ENCODE measurements around the gene DNAL4.
A peak's percentile ranks its signal among the peaks of the same experiment; 100 is the strongest.

DNAL4 gene

DNA sequence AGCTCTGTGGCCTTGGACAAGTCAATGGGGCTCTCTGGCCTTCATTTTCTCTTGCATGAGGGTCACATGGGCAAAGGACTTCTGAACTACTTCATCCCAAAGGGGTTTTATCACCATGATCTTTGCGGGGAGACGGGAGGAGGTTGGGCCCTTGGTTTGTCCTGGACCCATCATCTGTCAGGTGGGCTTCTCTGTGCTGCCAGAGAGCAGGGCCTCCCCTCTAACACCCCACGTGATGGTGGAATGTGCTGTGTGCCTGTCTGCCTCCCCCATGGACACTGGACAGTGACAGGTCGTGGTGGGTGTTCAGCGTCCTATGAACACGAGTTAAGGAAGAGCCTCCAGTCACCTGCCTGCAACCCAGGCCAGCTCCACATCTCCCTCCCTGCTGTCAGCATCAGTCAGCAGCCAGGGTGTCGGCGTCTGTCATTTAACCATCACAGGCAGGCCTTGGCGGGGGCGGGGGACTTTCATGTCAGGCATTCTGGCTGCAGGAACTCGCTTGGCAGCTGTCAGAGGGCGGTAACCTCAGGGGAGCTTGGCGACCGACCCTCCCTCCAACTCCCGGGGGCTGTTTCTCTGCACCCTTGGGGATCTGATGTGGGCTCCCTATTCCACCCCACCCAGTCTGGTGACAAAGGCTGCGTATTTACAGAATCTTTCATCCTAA, 35.5 kb downstream of the DNAL4 start:
- no peak for DNase-seq (ENCODE audit: low read depth)

DNA sequence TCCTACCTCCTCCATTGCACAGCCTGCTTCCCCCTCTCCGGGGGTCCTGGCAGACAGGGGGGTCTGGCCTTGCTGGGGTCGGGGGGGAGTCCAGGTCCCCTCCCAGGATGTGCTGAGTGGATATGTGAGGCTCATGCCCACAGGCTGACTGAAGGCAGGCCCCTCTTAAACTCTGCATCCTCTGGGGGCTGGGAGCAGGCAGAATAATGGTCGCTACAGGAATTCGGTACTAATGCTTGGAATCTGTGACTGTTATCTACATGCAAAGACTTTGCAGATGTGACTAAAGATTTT, 36.5 kb downstream of the DNAL4 start:
- DNase-seq (ENCODE audit: low read depth) = no peak

DNA sequence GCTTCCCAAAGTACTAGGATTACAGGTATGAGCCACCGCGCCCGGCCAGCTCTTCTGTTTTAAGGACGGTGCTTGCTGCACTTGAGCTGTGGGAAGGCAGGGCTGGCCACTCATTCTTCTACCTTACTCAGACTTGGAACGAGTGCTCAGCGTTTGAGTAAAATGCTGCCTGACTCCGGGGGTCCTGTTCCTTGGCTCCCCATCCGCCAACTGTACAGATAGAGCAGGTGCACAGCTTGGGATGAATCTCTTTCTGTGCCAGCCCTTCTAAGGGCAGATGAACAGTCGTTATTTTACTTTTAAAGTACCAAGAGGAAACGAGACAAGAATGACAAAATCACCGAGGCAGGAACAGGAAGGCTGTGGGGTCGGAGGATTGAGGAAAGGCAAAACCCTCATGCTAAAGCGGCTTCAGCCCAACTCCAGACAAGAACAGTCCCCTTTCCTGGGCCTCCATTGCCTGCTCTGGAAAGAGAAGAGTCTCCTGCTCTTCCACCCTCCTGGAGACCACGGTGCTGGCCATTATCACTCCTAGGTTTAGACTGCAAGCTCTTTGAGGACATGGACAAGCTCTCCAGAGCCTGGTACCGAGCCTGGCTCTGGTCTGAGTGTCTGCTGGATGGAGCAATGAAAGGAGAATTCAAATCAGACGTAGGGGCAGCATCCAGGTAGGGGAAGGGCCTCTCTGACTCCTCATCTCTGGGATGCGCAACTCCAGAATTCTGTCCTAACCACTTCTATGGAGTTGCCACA, 37.1 kb downstream of the DNAL4 start:
- no peak for DNase-seq (ENCODE audit: low read depth)

DNA sequence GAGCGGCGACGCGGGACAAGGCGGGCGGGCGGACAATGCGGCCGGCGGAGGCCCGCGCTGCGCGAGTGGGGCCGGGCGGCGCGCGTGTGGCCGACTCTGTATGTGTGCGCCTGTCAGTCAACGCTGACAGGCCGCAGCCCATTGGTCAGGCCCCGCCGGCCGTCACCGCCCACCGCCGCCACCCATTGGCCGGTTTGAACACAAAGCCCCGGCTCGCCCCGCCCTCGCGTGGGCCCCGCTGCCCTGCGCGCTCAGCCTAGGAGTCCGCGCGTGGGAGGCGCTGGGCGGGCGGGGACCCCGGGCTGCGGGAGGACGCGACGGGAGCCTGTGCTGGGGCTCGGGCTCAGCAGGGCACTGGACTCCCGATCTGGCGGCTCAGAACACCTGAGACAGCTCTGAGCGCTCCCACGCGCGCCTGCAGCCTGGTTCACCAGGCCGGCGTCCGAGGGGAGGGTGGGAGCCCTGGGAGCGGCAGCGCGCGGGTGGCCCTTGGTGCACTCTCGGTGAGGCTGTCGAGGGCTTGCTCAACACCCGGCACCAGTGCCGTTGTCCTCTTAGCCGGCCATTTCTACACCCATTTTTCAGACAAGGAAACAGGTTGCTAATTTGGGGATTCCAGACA, 37.9 kb downstream of the DNAL4 start, which contains the start of gene SUN2:
Gene SUN2 (minus strand): TSS at position 88 of the 622 bp plus-strand sequence. CDS start 3,370 bp downstream, outside the sequence.
- DNase-seq (ENCODE audit: low read depth) = peak; percentile 83

DNA sequence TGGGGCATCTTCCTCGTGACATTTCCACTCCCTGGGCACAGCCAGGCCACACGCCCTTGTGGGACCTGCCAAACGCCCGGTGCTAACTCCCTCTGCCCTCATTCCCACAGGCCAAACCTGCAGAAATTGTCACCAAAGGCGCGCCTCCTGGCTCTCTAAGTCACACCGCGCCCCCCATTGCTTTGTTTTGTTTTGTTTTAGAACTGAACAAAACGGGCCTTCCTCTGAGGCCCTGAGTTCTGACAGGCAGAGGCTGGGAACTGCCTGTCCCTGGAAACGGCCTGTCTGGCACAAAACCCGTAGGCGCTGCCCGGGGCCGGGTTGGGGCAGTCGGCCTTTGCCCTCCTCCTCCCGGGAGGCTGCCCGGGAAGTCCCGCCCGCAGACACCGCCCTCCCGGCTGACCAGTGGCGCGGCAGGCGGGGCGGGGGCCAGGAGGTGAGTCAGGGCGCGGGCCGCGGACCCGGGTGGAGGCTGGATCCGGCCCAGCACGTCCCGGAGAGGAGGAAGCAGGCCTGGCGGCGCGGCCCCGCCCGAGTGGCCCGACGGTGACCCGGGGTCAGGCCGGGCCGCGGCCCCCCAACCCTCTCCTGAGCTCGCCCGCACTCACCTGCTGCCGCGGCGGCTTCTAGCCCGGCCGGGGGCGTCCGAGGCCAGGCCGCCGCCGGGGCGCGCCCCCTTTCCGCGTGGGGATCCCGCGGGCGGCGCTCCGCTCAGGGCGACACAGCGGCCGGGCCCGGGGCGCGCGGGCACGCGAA, 38.6 kb downstream of the DNAL4 start:
- peak; percentile 69 for DNase-seq (ENCODE audit: low read depth)

DNA sequence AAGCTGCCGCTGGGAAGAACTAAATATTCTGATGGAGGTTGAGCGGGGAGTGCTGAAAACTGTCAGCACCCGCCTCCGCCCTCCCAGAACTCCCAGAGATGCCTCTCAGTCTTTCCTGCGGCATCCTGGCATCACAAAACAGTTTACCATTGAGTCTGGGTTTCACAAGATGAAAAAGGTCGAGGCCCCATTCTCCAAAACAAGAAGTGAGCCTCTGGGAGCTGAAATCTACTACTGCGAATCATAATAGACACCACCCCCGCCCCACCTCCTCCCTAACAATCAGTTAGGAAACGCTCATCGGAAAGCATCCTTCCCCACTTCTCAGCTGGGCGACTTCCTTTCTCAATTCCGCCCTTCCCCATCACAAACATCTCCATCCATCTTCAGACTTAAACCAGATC, 39.2 kb downstream of the DNAL4 start:
- peak; percentile 31 for DNase-seq (ENCODE audit: low read depth)

DNA sequence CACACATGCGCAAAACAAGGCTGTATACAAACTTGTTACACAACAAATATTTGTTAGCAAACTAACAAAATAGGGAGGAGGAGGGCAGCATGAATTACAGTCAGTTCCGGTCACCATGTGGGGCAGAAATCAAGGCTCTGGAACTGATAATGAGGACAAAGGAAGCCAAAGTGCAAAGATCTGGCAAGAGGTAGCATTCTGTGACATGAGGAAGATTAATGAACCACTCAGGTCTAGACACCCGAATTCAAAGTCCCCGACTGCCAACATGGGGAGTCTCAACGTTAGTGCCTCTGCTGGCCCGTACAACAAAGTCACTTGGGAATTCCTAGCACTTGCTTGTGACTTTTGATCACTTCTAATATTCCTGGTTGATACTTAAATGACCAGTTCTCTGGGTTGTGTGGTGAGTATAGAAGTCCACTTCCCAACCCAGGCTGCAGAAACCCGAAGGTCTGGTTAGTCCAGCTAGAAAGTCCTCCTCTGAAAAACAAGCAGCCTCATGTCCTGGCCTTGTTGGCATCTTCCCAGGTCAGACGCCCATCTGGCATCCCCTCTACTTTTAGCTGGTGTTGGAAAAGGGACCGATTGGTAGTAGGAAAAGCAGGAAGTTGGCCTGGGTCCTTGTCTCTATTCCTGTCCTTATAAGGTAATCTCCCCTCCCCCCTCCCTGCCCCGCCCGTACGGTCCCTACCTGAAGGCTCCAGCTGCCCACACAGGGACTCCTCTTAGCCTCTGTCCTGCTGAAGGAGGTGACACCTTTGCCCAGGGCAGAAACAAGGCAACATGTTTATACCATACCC, 39.8 kb downstream of the DNAL4 start:
- no peak for DNase-seq (ENCODE audit: low read depth)

DNA sequence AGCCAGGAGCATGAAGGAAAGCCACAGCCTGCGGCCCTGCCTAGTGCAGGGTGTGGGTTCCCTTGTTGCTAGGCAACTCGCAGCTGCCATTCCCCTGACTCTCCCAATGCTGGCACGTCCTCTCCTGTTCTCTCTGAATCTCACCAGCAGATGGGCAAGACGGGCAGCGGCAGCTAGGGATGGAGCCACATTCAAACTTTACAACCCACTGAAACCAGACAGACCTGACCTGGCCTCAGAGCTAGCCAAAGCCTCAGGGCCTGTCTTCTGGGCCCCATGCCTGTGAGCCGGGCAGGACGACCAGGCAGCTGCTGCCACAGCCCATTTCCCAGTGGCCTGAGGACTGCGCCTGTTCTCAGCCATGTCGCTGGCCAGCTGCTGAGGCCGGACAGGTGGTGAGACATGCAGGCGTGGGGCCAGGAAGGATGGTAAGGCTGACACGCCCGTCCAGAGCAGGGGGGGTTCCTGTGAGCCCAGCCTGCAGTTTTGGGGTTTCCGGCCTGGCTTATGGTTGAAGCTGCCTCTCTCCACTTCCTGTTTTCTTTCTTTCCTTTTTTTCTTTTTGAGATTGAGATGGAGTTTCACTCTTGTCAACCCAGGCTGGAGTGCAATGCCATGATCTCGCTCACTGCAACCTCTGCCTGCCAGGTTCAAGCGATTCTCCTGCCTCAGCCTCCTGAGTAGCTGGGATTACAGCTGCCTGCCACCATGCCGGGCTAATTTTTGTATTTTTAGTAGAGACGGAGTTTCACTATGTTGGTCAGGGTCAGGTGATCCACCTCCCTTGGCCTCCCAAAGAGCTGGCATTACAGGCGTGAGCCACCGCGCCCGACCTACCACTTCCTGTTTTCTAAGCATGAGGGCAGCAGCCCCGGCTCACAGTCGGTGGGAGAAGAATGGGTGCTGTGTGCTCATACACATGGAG, 42.3 kb downstream of the DNAL4 start:
- no peak for DNase-seq (ENCODE audit: low read depth)

DNA sequence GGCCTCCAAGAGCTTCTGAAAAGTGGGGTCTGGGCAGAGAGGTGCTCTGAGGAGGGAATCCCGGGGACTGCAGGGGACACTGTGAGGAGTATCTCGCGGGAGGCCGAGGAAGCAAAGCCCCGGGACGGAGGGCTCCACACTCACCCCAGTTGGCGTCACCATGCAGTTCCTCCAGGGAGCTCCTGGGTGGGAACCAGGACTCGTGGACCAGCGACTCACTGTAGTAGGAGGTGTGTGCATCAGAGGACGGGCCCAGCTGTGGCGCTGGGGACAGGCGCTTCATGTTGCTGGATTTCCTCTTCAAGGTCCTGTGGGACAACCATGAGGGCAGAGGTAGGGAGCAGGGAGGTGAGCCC, 42.9 kb downstream of the DNAL4 start:
- no peak for DNase-seq (ENCODE audit: low read depth)

DNA sequence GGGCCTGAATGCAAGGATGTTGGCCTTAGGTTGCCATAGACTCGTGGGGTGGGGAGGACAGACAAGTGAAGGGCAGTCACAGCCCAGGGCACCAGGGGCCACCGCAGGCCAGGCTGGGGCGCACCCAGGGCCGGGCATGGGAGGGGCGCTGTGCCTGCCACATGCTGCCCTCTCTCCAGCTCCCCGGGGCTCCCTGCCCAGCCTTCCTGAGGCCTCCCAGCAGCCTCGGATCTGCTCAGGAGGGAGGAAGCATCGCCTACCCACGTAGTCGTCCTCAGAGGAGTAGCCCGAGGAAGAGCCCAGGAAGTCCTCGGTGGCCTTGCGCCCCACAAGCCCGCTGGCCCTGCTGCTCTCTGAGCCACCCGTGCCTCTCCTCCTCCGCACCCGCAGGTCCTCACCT, 43.3 kb downstream of the DNAL4 start:
- DNase-seq (ENCODE audit: low read depth) = no peak

DNA sequence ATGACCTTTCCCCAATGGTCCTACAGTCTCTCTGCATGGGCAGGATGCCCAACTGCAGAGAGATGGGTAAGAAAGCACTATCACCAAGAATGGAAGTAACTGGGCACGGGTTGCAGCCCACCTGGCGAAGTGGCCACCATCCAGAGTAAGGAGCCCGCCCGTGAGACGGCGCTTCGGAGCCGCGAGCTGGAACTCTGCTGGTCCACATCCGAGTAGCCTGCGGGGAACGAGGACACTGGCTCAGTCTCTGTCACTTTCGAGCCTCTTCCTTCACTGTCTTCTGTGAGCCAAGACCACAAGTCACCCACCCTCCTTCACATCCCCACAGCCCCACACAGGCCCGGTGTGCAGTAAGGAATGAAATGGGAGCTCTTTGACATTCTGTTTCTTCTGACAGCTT, 43.8 kb downstream of the DNAL4 start:
- no peak for DNase-seq (ENCODE audit: low read depth)

DNA sequence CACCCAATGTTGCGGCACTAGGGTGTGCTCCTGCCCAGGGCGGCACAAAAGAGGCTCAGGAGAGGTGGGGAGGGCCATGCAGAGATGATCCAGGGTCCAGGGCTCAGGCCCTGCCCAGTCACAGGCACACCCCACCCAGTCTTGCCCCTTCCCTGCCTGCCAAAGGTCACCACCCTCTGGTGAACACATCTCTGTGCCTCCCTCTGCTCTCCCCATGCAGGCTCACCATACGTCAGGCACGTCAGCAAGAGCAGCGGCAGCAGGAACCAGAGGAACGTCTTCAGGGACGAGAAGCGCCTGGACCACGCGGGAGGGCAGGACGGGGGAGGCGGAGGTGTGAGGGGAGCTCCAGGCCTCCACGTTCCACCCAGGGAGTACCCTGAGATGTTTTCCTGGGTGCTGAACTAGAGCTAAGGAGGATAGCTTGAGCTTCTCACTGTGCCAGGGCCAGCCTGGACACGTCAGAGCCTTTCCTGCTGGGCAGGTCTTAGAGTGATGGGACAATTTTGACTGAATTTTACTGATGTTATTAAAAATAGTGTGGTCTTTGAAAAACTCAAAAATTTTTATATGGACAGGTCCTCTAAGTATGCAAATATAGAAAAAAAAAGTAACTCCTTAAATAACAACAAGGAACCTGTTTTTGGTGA, 45.3 kb downstream of the DNAL4 start:
- DNase-seq (ENCODE audit: low read depth) = no peak

DNA sequence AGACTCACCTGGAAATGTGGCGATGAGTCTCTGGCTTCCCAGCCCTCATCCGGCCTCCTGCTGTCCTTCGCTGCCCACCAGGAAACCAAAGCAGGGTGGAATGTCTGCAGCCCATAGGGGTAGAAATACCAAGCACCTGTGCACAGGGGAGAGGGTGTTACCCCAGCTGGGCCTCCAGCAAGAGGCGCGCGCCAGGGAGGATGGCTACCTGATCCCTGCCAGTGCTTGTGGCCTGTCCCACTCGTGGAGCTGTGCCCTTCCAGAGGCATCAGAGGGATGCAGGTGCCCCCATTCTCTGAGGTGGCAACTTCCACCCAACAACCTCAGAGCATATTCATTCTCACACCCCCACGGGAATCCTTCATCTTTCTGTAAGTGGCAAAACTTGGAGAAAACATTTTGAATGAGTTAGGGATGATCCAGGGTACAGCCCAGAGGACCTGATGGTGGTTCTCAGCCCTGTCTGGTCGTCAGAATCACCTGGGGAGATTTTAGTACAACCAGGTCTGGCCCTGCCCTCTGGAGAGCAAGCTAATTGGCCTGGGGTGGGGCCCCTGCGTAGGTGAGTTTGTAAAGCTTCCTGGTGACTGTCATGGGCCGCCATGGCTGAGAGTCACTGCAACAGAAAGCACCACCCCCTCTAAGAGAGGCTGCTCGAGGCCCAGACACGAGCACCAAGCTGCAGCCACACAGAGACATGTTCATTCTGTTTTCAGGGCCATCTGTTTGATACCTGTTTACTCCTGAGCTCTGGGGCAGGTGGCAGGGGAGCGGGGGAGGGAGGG, 48.1 kb downstream of the DNAL4 start:
- no peak for DNase-seq (ENCODE audit: low read depth)

DNA sequence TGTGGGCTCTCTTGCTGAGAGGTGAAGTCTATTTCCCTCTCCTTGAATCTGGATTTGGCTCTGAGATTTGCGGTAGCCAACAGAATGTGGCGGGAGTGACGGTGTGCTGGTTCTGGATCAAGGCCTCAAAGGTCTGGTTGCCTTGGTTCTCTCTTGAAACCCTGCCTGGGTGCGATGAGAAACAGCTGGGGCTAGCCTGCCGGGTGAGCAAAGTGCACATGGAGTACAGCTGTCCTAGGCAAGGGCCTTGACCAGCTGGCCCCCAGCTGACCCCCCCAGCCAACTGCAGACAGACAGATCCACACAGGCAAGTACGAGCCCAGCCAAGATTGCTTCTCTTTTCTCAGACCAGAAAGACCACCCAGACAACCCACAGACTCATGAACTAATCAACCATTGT, 49.0 kb downstream of the DNAL4 start:
- no peak for DNase-seq (ENCODE audit: low read depth)

DNA sequence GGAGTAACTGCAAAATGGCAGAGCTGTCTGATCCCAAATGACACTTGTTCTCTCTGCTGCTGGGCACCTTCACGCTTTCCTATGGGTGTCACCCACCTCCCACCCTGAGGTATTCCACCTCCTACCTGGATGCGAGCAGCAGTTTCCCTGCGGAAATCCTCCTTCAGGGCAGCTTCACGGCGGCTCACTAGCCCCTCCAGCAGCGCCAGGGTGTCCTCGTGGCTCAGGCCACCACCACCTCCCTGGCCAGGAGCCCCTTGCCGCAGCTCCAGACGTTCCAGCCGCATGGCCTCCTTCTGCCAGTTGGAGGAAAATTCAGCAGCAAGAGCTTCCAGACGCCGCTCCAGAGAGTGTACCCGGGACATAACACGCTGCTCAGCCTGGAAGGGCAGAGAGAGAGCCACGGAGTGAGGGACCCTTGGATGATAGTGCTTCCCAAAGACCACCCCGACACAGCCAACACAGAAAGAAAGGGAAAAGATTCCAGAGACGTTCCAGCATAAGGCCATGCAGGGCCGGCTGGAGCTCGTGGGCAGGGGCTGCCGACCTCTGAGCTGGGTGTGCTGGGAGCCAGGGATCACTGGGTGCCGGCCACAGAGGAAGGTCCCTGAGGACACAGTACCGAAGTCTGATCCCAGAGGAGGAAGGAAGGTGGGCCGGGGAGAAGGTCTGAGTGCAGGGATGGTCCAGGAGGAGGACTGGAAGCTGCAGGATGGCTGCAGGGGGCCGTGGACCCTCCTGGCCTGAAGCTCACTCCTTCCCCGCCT, 51.6 kb downstream of the DNAL4 start:
- no peak for DNase-seq (ENCODE audit: low read depth)

DNA sequence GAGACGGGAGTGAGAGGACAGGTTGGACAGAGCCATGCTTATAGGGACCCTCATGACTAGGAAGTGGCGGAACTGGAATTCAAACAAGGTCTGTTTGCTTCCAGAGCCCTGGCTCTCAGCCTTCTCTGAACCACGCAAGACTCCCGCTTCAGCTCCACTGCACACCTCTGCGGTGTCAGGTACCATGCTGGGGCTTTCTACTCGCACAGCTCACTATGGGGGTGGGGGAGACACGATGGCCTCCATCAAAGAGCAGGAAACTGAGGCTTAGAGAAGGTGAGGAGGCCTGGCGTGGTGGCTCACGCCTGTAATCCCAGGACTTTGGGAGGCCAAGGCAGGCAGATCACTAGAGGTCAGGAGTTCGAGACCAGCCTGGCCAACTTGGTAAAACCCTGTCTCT, 52.4 kb downstream of the DNAL4 start:
- no peak for DNase-seq (ENCODE audit: low read depth)

DNA sequence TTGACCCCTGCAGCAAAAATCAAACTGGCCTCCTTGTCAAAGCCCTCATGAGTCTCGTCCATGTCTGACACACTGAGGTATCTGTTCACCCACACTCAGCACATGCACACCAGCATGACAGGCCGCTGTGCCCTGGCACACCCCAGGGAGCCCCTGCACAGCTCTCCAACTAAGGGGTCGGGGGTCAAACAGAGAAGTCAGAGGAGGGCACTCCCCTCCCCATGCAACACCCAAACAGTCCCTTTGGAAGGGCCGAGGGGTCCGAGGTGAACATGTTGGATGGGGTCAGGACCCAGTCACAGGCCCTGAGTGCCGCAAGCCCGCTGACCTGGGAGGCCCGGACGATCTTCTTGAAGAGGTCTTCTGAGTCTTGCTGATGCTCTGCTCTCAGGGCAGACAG, 52.8 kb downstream of the DNAL4 start:
- DNase-seq (ENCODE audit: low read depth) = no peak

DNA sequence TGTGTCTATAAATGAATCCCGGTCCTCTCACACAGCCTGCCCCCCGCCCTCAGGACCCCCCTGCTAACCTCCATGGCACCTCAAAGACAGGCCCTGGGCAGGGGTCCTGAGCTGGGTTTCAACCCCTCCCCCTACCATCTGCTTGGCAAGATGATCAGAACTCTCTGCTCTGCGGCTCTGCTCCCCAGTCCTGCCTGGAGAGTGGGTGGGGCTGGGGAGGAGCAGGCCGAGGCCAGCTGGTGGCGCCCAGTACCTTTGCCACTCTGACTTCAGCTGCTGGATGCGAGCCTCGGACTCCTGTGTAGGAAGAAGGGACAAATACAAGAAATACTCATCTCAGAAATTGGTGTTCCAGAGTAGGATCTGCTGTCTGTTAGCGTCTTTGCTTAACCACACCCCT, 53.2 kb downstream of the DNAL4 start:
- no peak for DNase-seq (ENCODE audit: low read depth)
